ENCODE data around the gene USP16. TPM values are rescaled to one million over a fixed set of nuclear protein-coding genes. Genes with fewer than 3 reads are reported as not detected.
"Not testable (repeated sequence)": the region's sequence is repeated elsewhere in the genome, so short reads cannot be mapped to it uniquely, and the experiment has no call there.

The USP16 gene
- total RNA-seq, result 21.7 TPM

- ATAC-seq, result peak; percentile 96
Measured at GRCh38 chr21:29024474-29025327, at the start of gene USP16. Gene USP16 (plus strand): TSS chr21:29024668. CDS start chr21:29027914, 3,246 bp downstream.

GRCh38 chr21:28975397-28975796 lies 49.1 kb upstream of the USP16 start:
- no peak for ATAC-seq

- ATAC-seq, result no peak
Measured at GRCh38 chr21:28979092-28979491, 45.4 kb upstream of the USP16 start.

GRCh38 chr21:28982637-28983036 lies 41.8 kb upstream of the USP16 start:
- ATAC-seq, result no peak

- ATAC-seq, result no peak
Measured at GRCh38 chr21:28986677-28987076, 37.8 kb upstream of the USP16 start.

GRCh38 chr21:28988146-28988545 lies 36.3 kb upstream of the USP16 start:
- ATAC-seq, result not testable (repeated sequence)

GRCh38 chr21:28991861-28992525 lies 32.5 kb upstream of the USP16 start:
- ATAC-seq, result no peak

GRCh38 chr21:28992526-28993292 lies 31.8 kb upstream of the USP16 start, which contains the start of gene LTN1:
Gene LTN1 (minus strand): TSS chr21:28992877. CDS start chr21:28992805, 72 bp downstream.
- ATAC-seq, result peak; percentile 100

GRCh38 chr21:28993293-28993629 lies 31.2 kb upstream of the USP16 start:
- ATAC-seq, result no peak

GRCh38 chr21:29002442-29003144 lies 21.9 kb upstream of the USP16 start:
- ATAC-seq, result peak; percentile 100

- ATAC-seq, result no peak
Measured at GRCh38 chr21:29005696-29006095, 18.8 kb upstream of the USP16 start.

- ATAC-seq, result no peak
Measured at GRCh38 chr21:29007135-29007534, 17.3 kb upstream of the USP16 start.

GRCh38 chr21:29007810-29008209 lies 16.7 kb upstream of the USP16 start:
- no peak for ATAC-seq

- no peak for ATAC-seq
Measured at GRCh38 chr21:29008367-29008766, 16.1 kb upstream of the USP16 start.

- not testable (repeated sequence) for ATAC-seq
Measured at GRCh38 chr21:29011236-29011635, 13.2 kb upstream of the USP16 start.

GRCh38 chr21:29017639-29018237 lies 6.7 kb upstream of the USP16 start:
- ATAC-seq, result no peak

- no peak for ATAC-seq
Measured at GRCh38 chr21:29018540-29018939, 5.9 kb upstream of the USP16 start.

- no peak for ATAC-seq
Measured at GRCh38 chr21:29022166-29022565, 2.3 kb upstream of the USP16 start.

GRCh38 chr21:29025328-29025713 lies 853 bp downstream of the USP16 start:
- peak; percentile 46 for ATAC-seq

- ATAC-seq, result no peak
Measured at GRCh38 chr21:29029524-29029923, 5.1 kb downstream of the USP16 start.

GRCh38 chr21:29030909-29031308 lies 6.4 kb downstream of the USP16 start:
- no peak for ATAC-seq

- ATAC-seq, result no peak
Measured at GRCh38 chr21:29033301-29033700, 8.8 kb downstream of the USP16 start.

Data from esophagus mucosa (tissue), 1 donor.